Activated naive CD4-positive, alpha-beta T cell treated with anti-CD3 and anti-CD28 coated beads for 36 hours (primary cell): ENCODE results near the gene GPR50. TPM values are rescaled to one million over a fixed set of nuclear protein-coding genes. Genes with fewer than 3 reads are reported as not detected.

Experiments
- CTCF ChIA-PET: fragments of 350-600 bp; sonication (Branson Sonifier 250); formaldehyde crosslinking; loops from one replicate; lab custom pipeline; 2021; ENCODE audit warnings: antibody characterized with exemption; lab: Charles Lee
- DNase-seq: peaks from one replicate; pipeline ENCODE4 v3.0.0-alpha.2; 2020
- H3K27ac Mint-ChIP-seq: one replicate; pipeline ENCODE4 v1.8.0; 2021; ENCODE audit warnings: mild to moderate bottlenecking, mixed read lengths
- H3K27me3 Mint-ChIP-seq: one replicate; pipeline ENCODE4 v1.8.0; 2021; ENCODE audit warnings: low read depth, mixed read lengths
- H3K36me3 Mint-ChIP-seq: one replicate; pipeline ENCODE4 v1.8.0; 2021; ENCODE audit warnings: low read depth, mixed read lengths
- H3K4me1 Mint-ChIP-seq: one replicate; pipeline ENCODE4 v1.8.0; 2021; ENCODE audit warnings: low read depth, mixed read lengths
- H3K4me3 Mint-ChIP-seq: one replicate; pipeline ENCODE4 v1.8.0; 2021; ENCODE audit warnings: mild to moderate bottlenecking, moderate library complexity, mixed read lengths
- H3K9me3 Mint-ChIP-seq: one replicate; pipeline ENCODE4 v1.8.0; 2021; ENCODE audit warnings: mixed read lengths
- intact Hi-C: fragments of 100-400 bp; cut with micrococcal nuclease; formaldehyde crosslinking; loops from one replicate; pipeline ENCODE4 v1.15.1; 2023
- total RNA-seq, 2 experiments: library from RNA; stranded (reverse); gene quantifications; one replicate each; pipeline ENCODE4 v1.2.3, GENCODE V29; 2021

GPR50 gene
- total RNA-seq, 2 experiments from 2014 or later = not detected

- Mint-ChIP-seq H3K9me3 (no peaks in the 10 kb centered on the region), H3K36me3 (no peaks in the 10 kb centered on the region), H3K4me1 (peaks cover 5% of the 10 kb centered on the region), H3K4me3 (no peak overlapping the region), H3K27me3 (peaks cover 49% of the 10 kb centered on the region), H3K27ac (no peak overlapping the region)
- DNase-seq = no peak
- CTCF ChIA-PET = no interaction called here
- intact Hi-C loops = no loop called here
Measured at GRCh38 chrX:151177141-151178027, 1.0 kb downstream of the GPR50 start.

GRCh38 chrX:151178746-151179145 lies 2.4 kb downstream of the GPR50 start:
- H3K9me3 Mint-ChIP-seq = no peaks in the 10 kb centered on the region
- intact Hi-C loops = no loop called here
- no peak for DNase-seq
- H3K4me1 Mint-ChIP-seq = peaks cover 5% of the 10 kb centered on the region
- peaks cover 50% of the 10 kb centered on the region for H3K27me3 Mint-ChIP-seq
- H3K36me3 Mint-ChIP-seq = no peaks in the 10 kb centered on the region
- H3K27ac Mint-ChIP-seq = no peak overlapping the region
- no peak overlapping the region for H3K4me3 Mint-ChIP-seq
- CTCF ChIA-PET = no interaction called here

GRCh38 chrX:151180400-151180799 lies 4.0 kb downstream of the GPR50 start:
- intact Hi-C loops = no loop called here
- no peak for DNase-seq
- H3K9me3 Mint-ChIP-seq = no peaks in the 10 kb centered on the region
- H3K4me3 Mint-ChIP-seq = no peak overlapping the region
- H3K36me3 Mint-ChIP-seq = no peaks in the 10 kb centered on the region
- H3K27me3 Mint-ChIP-seq = peaks cover 50% of the 10 kb centered on the region
- H3K4me1 Mint-ChIP-seq = peaks cover 5% of the 10 kb centered on the region
- CTCF ChIA-PET = no interaction called here
- H3K27ac Mint-ChIP-seq = no peak overlapping the region

GRCh38 chrX:151181088-151181487 lies 4.7 kb downstream of the GPR50 start:
- Mint-ChIP-seq H3K27me3 (peaks cover 49% of the 10 kb centered on the region), H3K4me1 (peaks cover 5% of the 10 kb centered on the region)

DNA sequence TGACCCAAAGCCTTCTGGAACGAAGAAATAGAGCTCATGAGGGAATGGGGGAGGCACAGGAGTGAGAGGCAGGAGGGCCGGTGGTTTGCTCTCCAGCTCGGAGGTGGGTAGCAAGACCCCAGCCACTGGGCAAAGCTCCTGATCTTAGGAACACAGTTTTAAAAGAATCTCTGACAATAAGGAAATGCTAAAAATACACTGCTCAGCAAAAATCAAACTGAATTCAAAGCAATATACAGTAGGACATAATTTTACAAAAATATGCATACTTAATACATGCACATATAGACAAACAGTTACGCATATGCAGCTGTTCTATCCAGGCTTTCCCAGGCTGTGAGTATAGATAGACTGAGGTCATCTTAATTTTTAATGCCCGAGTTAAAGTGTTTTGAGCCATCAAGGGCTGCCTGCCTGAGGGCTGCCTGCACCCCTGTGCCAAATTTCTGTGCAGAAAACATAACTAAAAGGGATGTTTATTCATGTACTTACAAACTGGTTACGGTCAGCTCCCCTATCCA lies 6.9 kb downstream of the GPR50 start:
- intact Hi-C loops = no loop called here
- H3K27ac Mint-ChIP-seq = no peak overlapping the region
- no peaks in the 10 kb centered on the region for H3K9me3 Mint-ChIP-seq
- no peak overlapping the region for H3K4me3 Mint-ChIP-seq
- CTCF ChIA-PET = no interaction called here
- H3K27me3 Mint-ChIP-seq = peaks cover 46% of the 10 kb centered on the region
- no peak for DNase-seq
- H3K36me3 Mint-ChIP-seq = no peaks in the 10 kb centered on the region
- H3K4me1 Mint-ChIP-seq = peaks cover 2% of the 10 kb centered on the region

More at GRCh38 chrX:151181088-151181487, 4.7 kb downstream of the GPR50 start:
- Mint-ChIP-seq H3K36me3 (no peaks in the 10 kb centered on the region), H3K4me3 (no peak overlapping the region), H3K9me3 (no peaks in the 10 kb centered on the region), H3K27ac (no peak overlapping the region)
- CTCF ChIA-PET = no interaction called here
- intact Hi-C loops = no loop called here
- no peak for DNase-seq

DNA sequence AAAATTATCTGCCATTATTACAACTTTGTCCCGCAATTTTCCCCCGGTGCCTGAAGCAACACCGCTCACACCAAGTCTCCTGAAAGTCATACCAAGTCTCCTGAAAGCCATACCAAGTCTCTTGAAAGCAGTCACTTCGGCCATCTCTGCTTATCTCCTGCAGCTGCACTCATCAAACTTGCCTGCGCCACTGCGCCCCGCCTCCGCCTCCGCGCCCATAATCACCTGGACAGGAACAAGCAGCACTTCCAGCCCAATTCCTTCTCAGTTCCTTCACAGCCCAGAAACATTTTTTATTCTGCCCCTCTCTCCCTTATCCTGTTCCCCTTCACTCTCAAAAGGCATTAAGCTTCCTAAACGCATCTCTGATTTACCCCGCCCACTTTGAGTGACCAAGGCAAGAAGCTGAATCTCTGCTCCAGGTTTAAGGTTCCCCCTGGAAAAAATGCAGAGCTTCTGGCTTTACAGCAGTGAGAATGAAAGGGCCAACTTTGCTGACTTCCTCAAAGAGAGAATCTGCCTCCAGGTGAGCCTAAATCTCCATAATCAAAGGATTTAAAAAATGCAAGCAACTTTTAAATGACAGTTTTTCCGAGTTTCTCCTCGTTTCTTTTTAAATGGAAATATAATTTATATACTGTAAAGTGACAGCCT lies 7.7 kb downstream of the GPR50 start:
- intact Hi-C loops = no loop called here
- Mint-ChIP-seq H3K27ac (no peak overlapping the region), H3K4me1 (no peaks in the 10 kb centered on the region), H3K4me3 (no peak overlapping the region), H3K36me3 (no peaks in the 10 kb centered on the region), H3K9me3 (no peaks in the 10 kb centered on the region), H3K27me3 (peaks cover 43% of the 10 kb centered on the region)
- CTCF ChIA-PET = no interaction called here
- DNase-seq = no peak

DNA sequence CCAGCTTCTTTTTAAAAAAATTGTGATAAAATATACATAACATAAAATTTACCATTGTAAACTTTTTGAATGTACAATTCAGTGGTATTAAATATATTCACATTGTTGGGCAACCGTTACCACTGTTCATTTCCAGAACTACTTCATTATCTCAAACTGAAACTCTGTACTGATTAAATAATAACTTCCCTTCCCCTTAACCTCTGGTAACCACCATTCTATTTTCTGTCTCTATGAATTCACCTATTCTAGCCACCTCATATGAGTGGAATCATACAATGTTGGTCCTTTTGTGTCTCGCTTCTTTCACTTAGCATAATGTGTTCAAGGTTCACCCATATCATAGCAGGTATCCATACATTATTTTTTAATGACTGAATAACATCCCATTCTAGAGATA lies 8.3 kb downstream of the GPR50 start:
- Mint-ChIP-seq H3K9me3 (no peaks in the 10 kb centered on the region), H3K36me3 (no peaks in the 10 kb centered on the region), H3K4me3 (no peak overlapping the region), H3K27me3 (peaks cover 43% of the 10 kb centered on the region), H3K4me1 (no peaks in the 10 kb centered on the region), H3K27ac (no peak overlapping the region)
- DNase-seq = no peak
- intact Hi-C loops = no loop called here
- CTCF ChIA-PET = no interaction called here

GRCh38 chrX:151206871-151207270 lies 30.5 kb downstream of the GPR50 start:
- Mint-ChIP-seq H3K4me3 (no peak overlapping the region), H3K27me3 (peaks cover 9% of the 10 kb centered on the region), H3K4me1 (no peaks in the 10 kb centered on the region), H3K9me3 (peaks cover 3% of the 10 kb centered on the region), H3K27ac (no peak overlapping the region), H3K36me3 (no peaks in the 10 kb centered on the region)
- no peak for DNase-seq
- intact Hi-C loops = no loop called here
- CTCF ChIA-PET = no interaction called here

GRCh38 chrX:151225843-151226242 lies 49.5 kb downstream of the GPR50 start:
- Mint-ChIP-seq H3K4me1 (peaks cover 1% of the 10 kb centered on the region), H3K4me3 (no peak overlapping the region), H3K27ac (no peak overlapping the region), H3K9me3 (no peaks in the 10 kb centered on the region), H3K36me3 (no peaks in the 10 kb centered on the region), H3K27me3 (peaks cover 20% of the 10 kb centered on the region)
- CTCF ChIA-PET = no interaction called here
- intact Hi-C loops = no loop called here
- no peak for DNase-seq

DNA sequence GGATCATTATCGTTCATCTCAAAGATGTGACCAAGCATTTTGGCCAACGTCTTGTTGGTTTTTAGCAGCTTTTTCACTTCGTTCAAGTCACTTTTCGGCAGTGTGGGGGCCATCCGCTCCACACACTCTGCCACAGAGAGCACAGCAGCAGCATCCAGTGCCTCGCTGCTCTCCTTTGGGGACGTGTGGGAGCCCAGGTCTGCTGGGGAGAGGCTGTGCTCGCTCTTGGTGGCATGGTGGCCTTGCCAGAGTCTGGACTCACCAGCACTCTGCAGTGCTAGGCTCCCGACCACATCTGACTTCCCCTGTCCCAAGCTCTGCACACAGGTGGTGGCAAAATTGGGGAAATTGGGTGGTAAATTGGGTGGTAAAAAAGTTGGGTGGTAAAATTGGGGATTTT lies 50.6 kb downstream of the GPR50 start:
- Mint-ChIP-seq H3K4me3 (no peak overlapping the region), H3K27me3 (peaks cover 16% of the 10 kb centered on the region), H3K9me3 (no peaks in the 10 kb centered on the region), H3K36me3 (no peaks in the 10 kb centered on the region), H3K27ac (no peak overlapping the region), H3K4me1 (peaks cover 1% of the 10 kb centered on the region)
- intact Hi-C loops = no loop called here
- CTCF ChIA-PET = no interaction called here
- DNase-seq = no peak

- intact Hi-C loops = no loop called here
- CTCF ChIA-PET = no interaction called here
- Mint-ChIP-seq H3K36me3 (no peaks in the 10 kb centered on the region), H3K9me3 (no peaks in the 10 kb centered on the region), H3K27me3 (peaks cover 16% of the 10 kb centered on the region), H3K27ac (no peak overlapping the region), H3K4me1 (peaks cover 1% of the 10 kb centered on the region), H3K4me3 (no peak overlapping the region)
- DNase-seq = no peak
Measured at GRCh38 chrX:151227627-151228026, 51.2 kb downstream of the GPR50 start.

- DNase-seq = no peak
- no peaks in the 10 kb centered on the region for H3K9me3 Mint-ChIP-seq
- H3K4me3 Mint-ChIP-seq = no peak overlapping the region
- intact Hi-C loops = no loop called here
- peaks cover 1% of the 10 kb centered on the region for H3K4me1 Mint-ChIP-seq
- no peak overlapping the region for H3K27ac Mint-ChIP-seq
- peaks cover 17% of the 10 kb centered on the region for H3K27me3 Mint-ChIP-seq
- CTCF ChIA-PET = no interaction called here
- H3K36me3 Mint-ChIP-seq = no peaks in the 10 kb centered on the region
Measured at GRCh38 chrX:151228935-151229334, 52.6 kb downstream of the GPR50 start.
